ENCODE data around the gene C2CD4D.
A peak's percentile ranks its signal among the peaks of the same experiment; 100 is the strongest.

DNA sequence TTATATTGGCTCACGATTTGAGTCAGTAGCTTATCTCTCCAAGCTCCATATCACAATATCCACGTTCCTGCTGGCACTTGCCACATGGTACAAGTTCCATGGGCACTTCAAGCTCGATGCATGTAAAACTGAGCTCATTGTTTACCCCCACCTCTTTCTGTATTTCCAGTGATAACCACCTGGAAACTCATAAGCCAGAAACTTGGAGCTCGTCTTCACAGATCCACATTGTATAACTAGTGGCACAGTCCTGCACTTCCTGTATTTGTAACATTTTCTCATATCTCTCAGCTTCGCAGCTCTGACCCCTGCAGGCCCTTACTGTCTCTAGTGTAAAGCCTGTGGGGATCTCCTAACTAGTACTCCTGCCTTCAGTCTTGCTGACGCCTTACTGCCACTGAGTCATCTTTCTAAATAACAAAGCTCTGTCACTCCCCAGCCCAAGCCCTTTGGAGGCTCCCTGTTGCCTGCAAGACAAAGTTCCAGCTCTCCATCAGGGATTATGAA lies 6.5 kb upstream of the C2CD4D start:
- TF ChIP-seq, protein P1, sequence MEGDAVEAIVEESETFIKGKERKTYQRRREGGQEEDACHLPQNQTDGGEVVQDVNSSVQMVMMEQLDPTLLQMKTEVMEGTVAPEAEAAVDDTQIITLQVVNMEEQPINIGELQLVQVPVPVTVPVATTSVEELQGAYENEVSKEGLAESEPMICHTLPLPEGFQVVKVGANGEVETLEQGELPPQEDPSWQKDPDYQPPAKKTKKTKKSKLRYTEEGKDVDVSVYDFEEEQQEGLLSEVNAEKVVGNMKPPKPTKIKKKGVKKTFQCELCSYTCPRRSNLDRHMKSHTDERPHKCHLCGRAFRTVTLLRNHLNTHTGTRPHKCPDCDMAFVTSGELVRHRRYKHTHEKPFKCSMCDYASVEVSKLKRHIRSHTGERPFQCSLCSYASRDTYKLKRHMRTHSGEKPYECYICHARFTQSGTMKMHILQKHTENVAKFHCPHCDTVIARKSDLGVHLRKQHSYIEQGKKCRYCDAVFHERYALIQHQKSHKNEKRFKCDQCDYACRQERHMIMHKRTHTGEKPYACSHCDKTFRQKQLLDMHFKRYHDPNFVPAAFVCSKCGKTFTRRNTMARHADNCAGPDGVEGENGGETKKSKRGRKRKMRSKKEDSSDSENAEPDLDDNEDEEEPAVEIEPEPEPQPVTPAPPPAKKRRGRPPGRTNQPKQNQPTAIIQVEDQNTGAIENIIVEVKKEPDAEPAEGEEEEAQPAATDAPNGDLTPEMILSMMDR (conservative IDR thresholded peaks at IDR 0.05; ENCODE audit: low read depth, low read length), result peak; percentile 54
- TF ChIP-seq EZH2phosphoT487 (IDR thresholded peaks at IDR 0.05; ENCODE audit: borderline replicate concordance, low read length), result no peak
